SU-DHL-6 (cell line): Measurements from ENCODE around the gene ENDOU.

ENCODE experiments used
- H2AFZ ChIP-seq: fragments of 200-600 bp; sonication (generic); 2 replicates; pipeline ENCODE4 v1.6.1; 2014; ENCODE audit warnings: low read depth, mild to moderate bottlenecking, moderate library complexity, mixed read lengths, antibody characterized with exemption, low read length; ENCODE audit not compliant: severe bottlenecking
- H3F3A ChIP-seq: fragments of 200-600 bp; shearing (Covaris generic); 2 replicates; pipeline ENCODE4 v1.6.0; 2016; ENCODE audit warnings: antibody characterized with exemption, mild to moderate bottlenecking; ENCODE audit not compliant: insufficient read depth
- H3K27ac ChIP-seq: fragments of 200-600 bp; sonication (generic); 2 replicates; pipeline ENCODE4 v1.5.1; 2016; ENCODE audit warnings: low read depth, mild to moderate bottlenecking, low read length, moderate library complexity, mixed read lengths
- H3K27me3 ChIP-seq: fragments of 200-600 bp; sonication (generic), shearing (Covaris generic); 2 replicates; pipeline ENCODE4 v1.6.0; 2014; ENCODE audit warnings: mild to moderate bottlenecking, low read length
- H3K36me3 ChIP-seq: fragments of 200-600 bp; sonication (generic); 2 replicates; pipeline ENCODE4 v1.6.1; 2014; ENCODE audit warnings: mild to moderate bottlenecking, low read length, mixed read lengths
- H3K4me2 ChIP-seq: fragments of 300-600, 200-600 bp; shearing (Covaris generic), sonication (generic); 2 replicates; pipeline ENCODE4 v1.6.0; 2014; ENCODE audit warnings: low read length, low read depth, mild to moderate bottlenecking; ENCODE audit not compliant: poor library complexity, severe bottlenecking
- H3K4me3 ChIP-seq: fragments of 200-600 bp; sonication (generic); 2 replicates; pipeline ENCODE4 v1.5.1; 2014; ENCODE audit warnings: antibody characterized with exemption, low read length, mild to moderate bottlenecking, mixed read lengths; ENCODE audit not compliant: insufficient read depth, poor library complexity, severe bottlenecking
- H3K79me2 ChIP-seq: fragments of 200-600 bp; sonication (generic); 2 replicates; pipeline ENCODE4 v1.6.1; 2014; ENCODE audit warnings: mild to moderate bottlenecking, low read length, moderate library complexity; ENCODE audit not compliant: insufficient read depth
- H3K9ac ChIP-seq: fragments of 200-600 bp; sonication (generic); 2 replicates; pipeline ENCODE4 v1.7.0; 2014; ENCODE audit warnings: mild to moderate bottlenecking, low read length
- H3K9me2 ChIP-seq: fragments of 200-600 bp; sonication (generic); replicated peaks from 2 replicates; pipeline ENCODE4 v1.6.1; 2014; ENCODE audit warnings: low read length; ENCODE audit not compliant: insufficient read depth
- H3K9me3 ChIP-seq: fragments of 200-600 bp; sonication (generic); 2 replicates; pipeline ENCODE4 v1.6.1; 2014; ENCODE audit warnings: low read length, mixed read lengths; ENCODE audit not compliant: insufficient read depth
- H4K20me1 ChIP-seq: fragments of 200-600 bp; sonication (generic); 2 replicates; pipeline ENCODE4 v1.6.1; 2014; ENCODE audit warnings: low read depth, mild to moderate bottlenecking, antibody characterized with exemption, low read length, moderate library complexity, mixed read lengths
- CTCF ChIP-seq: fragments of 200-600 bp; sonication (generic); IDR thresholded peaks from one replicate; pipeline ENCODE4 v1.5.1; 2017; ENCODE audit warnings: antibody characterized with exemption, mild to moderate bottlenecking, low read length, moderate library complexity; ENCODE audit not compliant: insufficient read depth, poor library complexity, severe bottlenecking
- EZH2phosphoT487 ChIP-seq: fragments of 200-600 bp; sonication (generic), shearing (Covaris generic); conservative IDR thresholded peaks from 2 replicates; pipeline ENCODE4 v1.6.1; 2018; ENCODE audit warnings: mild to moderate bottlenecking, antibody characterized with exemption, low read length, moderate library complexity, mixed read lengths

ENDOU gene

GRCh38 chr12:47734725-47735480 lies 9.6 kb upstream of the ENDOU start:
- no peaks in the 10 kb centered on the region for H3K9me3 ChIP-seq
- no peaks in the 10 kb centered on the region for H3F3A ChIP-seq
- H3K36me3 ChIP-seq = no peaks in the 10 kb centered on the region
- H4K20me1 ChIP-seq = no peaks in the 10 kb centered on the region
- no peak overlapping the region for H3K4me3 ChIP-seq
- no peak overlapping the region for H2AFZ ChIP-seq
- H3K27ac ChIP-seq = no peak overlapping the region
- TF ChIP-seq CTCF (no peak), EZH2phosphoT487 (no peak)
- H3K79me2 ChIP-seq = no peaks in the 10 kb centered on the region
- H3K27me3 ChIP-seq = no peaks in the 10 kb centered on the region
- H3K9ac ChIP-seq = no peak overlapping the region
- no peak overlapping the region for H3K4me2 ChIP-seq
- no peaks in the 10 kb centered on the region for H3K9me2 ChIP-seq

GRCh38 chr12:47733142-47733541 lies 7.9 kb upstream of the ENDOU start:
- TF ChIP-seq EZH2phosphoT487 = no peak

GRCh38 chr12:47732504-47732903 lies 7.2 kb upstream of the ENDOU start:
- Histone ChIP-seq H3K4me2 (no peak overlapping the region), H3K36me3 (no peaks in the 10 kb centered on the region), H3K9ac (no peak overlapping the region), H2AFZ (no peak overlapping the region), H3K9me3 (no peaks in the 10 kb centered on the region), H4K20me1 (no peaks in the 10 kb centered on the region), H3K4me3 (no peak overlapping the region), H3K27ac (no peak overlapping the region), H3K9me2 (no peaks in the 10 kb centered on the region), H3K79me2 (no peaks in the 10 kb centered on the region), H3K27me3 (no peaks in the 10 kb centered on the region), H3F3A (no peaks in the 10 kb centered on the region)
- TF ChIP-seq CTCF (no peak), EZH2phosphoT487 (no peak)

More at GRCh38 chr12:47733142-47733541, 7.9 kb upstream of the ENDOU start:
- no peak overlapping the region for H2AFZ ChIP-seq
- H3K9me3 ChIP-seq = no peaks in the 10 kb centered on the region
- H3K9ac ChIP-seq = no peak overlapping the region
- no peaks in the 10 kb centered on the region for H3K9me2 ChIP-seq
- no peaks in the 10 kb centered on the region for H3K79me2 ChIP-seq
- no peaks in the 10 kb centered on the region for H3K36me3 ChIP-seq
- H3K4me2 ChIP-seq = no peak overlapping the region
- no peaks in the 10 kb centered on the region for H3K27me3 ChIP-seq
- no peaks in the 10 kb centered on the region for H4K20me1 ChIP-seq
- H3K4me3 ChIP-seq = no peak overlapping the region
- no peaks in the 10 kb centered on the region for H3F3A ChIP-seq
- no peak overlapping the region for H3K27ac ChIP-seq

GRCh38 chr12:47731723-47732122 lies 6.4 kb upstream of the ENDOU start:
- Histone ChIP-seq H4K20me1 (no peaks in the 10 kb centered on the region), H3K9me3 (no peaks in the 10 kb centered on the region), H3K4me2 (no peak overlapping the region), H3K9me2 (no peaks in the 10 kb centered on the region), H3K9ac (no peak overlapping the region), H3K27ac (no peak overlapping the region), H3K4me3 (no peak overlapping the region), H3K36me3 (no peaks in the 10 kb centered on the region), H3K27me3 (no peaks in the 10 kb centered on the region), H3F3A (no peaks in the 10 kb centered on the region), H2AFZ (no peak overlapping the region), H3K79me2 (no peaks in the 10 kb centered on the region)
- TF ChIP-seq EZH2phosphoT487 (no peak), CTCF (no peak)
